ENCODE data around the gene AUTS2.

AUTS2 gene

DNA sequence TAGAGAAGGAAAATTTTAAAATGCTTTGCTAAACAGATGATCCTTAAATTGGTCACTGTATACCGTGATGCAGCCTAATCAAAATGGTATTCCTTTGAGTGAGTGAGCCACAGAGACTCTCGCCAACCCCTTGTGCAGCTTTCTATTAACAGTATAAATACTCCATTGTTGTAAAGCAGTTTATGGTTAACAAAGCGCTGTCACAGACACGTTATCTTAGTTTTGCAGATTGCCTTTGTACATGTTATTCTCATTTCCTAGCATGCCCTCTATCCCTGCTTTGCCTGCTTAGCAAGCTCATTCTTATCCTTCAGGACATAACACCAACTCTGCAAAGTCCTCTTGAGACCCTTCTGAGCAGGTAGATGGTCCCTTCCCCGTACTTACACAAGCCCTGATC, 694.4 kb downstream of the AUTS2 start:
- H3K4me1 Mint-ChIP-seq (ENCODE audit: low read depth), result no peaks in the 10 kb centered on the region
- no peak overlapping the region for H3K4me3 Mint-ChIP-seq
- no peak for DNase-seq (ENCODE audit: low spot score)
- no peaks in the 10 kb centered on the region for H3K27me3 Mint-ChIP-seq (ENCODE audit: low read depth)
- peaks cover 3% of the 10 kb centered on the region for H3K9me3 Mint-ChIP-seq
- no peak overlapping the region for H3K27ac Mint-ChIP-seq
- H3K36me3 Mint-ChIP-seq (ENCODE audit: low read depth), result no peaks in the 10 kb centered on the region

DNA sequence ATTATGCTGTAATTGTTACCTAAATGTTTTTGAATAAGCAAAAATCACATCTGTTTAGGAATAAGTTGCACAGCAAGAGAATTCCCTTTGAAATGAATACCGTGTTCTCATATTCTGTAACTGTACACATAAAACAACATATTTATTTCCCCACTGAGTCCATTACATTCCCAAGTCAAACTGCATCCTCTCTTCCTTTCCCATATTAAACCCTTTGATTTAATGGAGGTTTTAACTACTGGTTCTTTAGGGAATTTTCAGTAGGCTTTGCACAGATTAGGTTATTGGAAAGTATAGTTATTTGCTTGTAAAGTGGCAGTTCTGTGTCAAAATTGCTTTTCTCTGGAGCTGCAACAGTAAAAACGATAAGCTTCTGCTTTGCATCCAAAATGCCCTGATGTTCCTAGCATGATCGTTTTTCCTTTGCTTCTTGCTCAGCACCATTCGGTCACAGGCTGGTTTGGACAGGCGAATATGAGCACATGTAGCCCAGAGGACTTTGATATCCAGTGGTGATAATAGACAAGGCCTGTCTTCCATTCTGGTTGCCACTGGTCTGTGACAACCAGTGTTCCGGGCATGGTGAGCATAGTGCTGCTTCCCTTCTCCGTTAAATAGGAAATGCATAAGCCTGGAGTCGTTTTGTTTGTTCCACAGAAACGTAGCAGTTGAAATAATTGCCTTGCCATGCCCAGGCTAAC, 696.1 kb downstream of the AUTS2 start:
- Mint-ChIP-seq H3K9me3 (peaks cover 3% of the 10 kb centered on the region), H3K4me1 (ENCODE audit: low read depth) (no peaks in the 10 kb centered on the region), H3K4me3 (no peak overlapping the region), H3K27me3 (ENCODE audit: low read depth) (no peaks in the 10 kb centered on the region), H3K36me3 (ENCODE audit: low read depth) (no peaks in the 10 kb centered on the region), H3K27ac (no peak overlapping the region)
- DNase-seq (ENCODE audit: low spot score), result no peak

DNA sequence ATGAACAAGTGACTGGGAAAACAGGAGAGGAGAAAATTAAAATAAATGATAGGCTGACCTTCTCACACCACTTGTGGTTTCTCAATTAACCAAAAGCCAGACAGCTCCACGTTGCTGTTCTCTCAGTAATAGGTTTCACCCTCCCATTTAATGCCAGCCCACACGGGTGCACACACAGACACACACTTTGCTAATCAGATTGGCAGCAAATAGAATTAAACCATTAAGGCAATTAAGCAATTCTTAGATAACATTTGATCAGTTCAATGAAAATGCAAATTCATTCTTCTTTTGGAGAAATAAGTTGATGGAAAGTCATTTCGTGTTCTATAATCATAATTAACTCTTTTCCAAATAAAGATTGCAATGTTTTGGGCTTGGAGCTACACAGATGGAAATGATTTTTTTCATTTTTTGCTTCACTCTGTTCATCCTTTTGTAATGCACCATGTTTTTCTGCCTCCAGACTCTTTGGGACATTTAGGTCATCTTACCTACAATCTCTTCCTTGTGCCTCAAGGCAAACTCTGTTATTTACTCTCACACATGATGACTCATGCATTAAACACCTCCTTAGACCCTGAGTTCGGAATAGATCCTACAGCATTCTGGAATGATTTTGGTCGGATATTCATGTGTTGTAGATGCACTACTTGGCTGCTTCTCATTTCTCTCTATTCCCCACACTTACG, 700.7 kb downstream of the AUTS2 start:
- no peak for DNase-seq (ENCODE audit: low spot score)
- Mint-ChIP-seq H3K4me3 (no peak overlapping the region), H3K27ac (no peak overlapping the region), H3K27me3 (ENCODE audit: low read depth) (no peaks in the 10 kb centered on the region), H3K9me3 (peaks cover 3% of the 10 kb centered on the region), H3K36me3 (ENCODE audit: low read depth) (no peaks in the 10 kb centered on the region), H3K4me1 (ENCODE audit: low read depth) (no peaks in the 10 kb centered on the region)

DNA sequence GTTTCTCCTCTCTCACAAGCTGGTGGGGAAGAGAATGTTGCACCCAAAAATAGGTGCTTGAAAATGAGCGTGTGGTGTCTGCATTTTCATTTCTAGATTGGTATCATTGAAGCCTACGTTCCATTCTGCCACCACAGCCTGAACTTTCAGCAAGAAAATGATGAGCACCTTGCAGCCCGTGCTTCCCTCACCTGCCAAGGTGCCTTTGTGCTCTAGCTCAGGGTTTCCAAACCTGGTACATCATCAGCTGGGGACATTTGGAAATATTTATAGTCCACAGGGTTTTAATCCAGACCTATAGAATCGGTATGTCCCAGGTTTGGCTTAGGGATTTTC, 701.2 kb downstream of the AUTS2 start:
- DNase-seq (ENCODE audit: low spot score), result no peak
- Mint-ChIP-seq H3K9me3 (peaks cover 3% of the 10 kb centered on the region), H3K36me3 (ENCODE audit: low read depth) (no peaks in the 10 kb centered on the region), H3K27ac (no peak overlapping the region), H3K27me3 (ENCODE audit: low read depth) (no peaks in the 10 kb centered on the region), H3K4me1 (ENCODE audit: low read depth) (no peaks in the 10 kb centered on the region), H3K4me3 (no peak overlapping the region)

DNA sequence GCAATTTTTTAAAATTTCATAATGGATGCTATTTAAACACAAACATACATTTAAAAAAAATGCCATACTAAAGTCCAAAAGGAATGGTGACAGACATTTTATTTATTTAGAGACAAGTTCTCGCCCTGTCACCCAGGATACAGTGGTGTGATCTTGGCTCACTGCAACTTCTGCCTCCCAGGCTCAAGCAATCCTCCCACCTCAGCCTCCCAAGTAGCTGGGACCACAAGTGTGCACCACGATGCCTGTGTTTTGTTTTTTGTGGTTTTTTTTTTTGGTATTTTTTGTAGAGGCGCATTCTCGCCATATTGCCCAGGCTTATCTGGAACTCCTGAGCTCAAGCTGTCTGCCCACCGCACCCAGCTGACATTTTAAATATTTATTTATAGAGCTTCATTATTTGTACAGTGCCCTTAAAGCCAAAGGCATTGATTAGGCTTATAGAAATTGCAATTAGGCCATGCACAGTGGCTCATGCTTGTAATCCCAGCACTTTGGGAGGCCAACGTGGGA, 703.5 kb downstream of the AUTS2 start:
- H3K27ac Mint-ChIP-seq, result no peak overlapping the region
- no peaks in the 10 kb centered on the region for H3K27me3 Mint-ChIP-seq (ENCODE audit: low read depth)
- no peaks in the 10 kb centered on the region for H3K36me3 Mint-ChIP-seq (ENCODE audit: low read depth)
- H3K9me3 Mint-ChIP-seq, result peaks cover 9% of the 10 kb centered on the region
- DNase-seq (ENCODE audit: low spot score), result no peak
- H3K4me3 Mint-ChIP-seq, result no peak overlapping the region
- H3K4me1 Mint-ChIP-seq (ENCODE audit: low read depth), result no peaks in the 10 kb centered on the region

DNA sequence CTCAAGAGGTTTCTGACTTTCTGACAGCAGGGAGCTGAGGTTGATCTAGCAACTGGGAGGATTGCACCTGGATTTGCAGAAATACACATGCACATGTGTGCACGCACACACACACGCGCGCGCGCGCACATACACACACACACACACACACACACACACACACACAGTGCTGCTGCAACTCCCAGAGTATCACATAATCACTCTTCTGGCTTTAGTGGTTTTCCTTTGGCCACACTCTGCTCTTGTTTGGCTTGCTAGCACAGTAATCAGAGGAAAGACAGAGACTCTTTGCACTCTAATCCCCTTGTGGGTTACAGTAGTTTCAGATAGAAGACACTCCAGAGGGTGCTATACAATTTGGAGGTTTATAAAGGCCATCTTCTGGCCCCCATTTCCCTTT, 705.0 kb downstream of the AUTS2 start:
- Mint-ChIP-seq H3K4me3 (no peak overlapping the region), H3K9me3 (peaks cover 6% of the 10 kb centered on the region), H3K36me3 (ENCODE audit: low read depth) (no peaks in the 10 kb centered on the region), H3K27me3 (ENCODE audit: low read depth) (no peaks in the 10 kb centered on the region), H3K27ac (no peak overlapping the region), H3K4me1 (ENCODE audit: low read depth) (no peaks in the 10 kb centered on the region)
- no peak for DNase-seq (ENCODE audit: low spot score)

DNA sequence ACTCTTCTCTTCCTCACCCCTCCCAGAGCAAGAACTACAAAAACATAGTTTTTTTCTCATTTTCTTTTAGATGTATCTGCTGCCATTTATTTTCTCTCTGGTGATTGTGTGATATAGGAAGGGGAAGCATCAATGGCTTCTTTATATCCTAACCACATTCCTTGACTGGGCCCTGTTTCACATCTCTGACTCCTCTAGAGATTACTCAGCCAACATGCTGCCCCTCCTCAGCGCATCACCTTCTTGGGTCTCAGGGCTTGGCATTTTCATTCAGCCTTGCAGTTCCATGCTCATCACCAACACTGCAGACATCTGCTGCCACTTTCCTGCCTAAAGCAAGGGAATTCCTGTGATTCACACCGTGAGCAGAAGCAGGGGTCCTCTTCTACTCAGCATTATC, 705.5 kb downstream of the AUTS2 start:
- no peak overlapping the region for H3K27ac Mint-ChIP-seq
- no peaks in the 10 kb centered on the region for H3K36me3 Mint-ChIP-seq (ENCODE audit: low read depth)
- H3K4me1 Mint-ChIP-seq (ENCODE audit: low read depth), result no peaks in the 10 kb centered on the region
- H3K4me3 Mint-ChIP-seq, result no peak overlapping the region
- no peaks in the 10 kb centered on the region for H3K27me3 Mint-ChIP-seq (ENCODE audit: low read depth)
- DNase-seq (ENCODE audit: low spot score), result no peak
- H3K9me3 Mint-ChIP-seq, result peaks cover 6% of the 10 kb centered on the region

DNA sequence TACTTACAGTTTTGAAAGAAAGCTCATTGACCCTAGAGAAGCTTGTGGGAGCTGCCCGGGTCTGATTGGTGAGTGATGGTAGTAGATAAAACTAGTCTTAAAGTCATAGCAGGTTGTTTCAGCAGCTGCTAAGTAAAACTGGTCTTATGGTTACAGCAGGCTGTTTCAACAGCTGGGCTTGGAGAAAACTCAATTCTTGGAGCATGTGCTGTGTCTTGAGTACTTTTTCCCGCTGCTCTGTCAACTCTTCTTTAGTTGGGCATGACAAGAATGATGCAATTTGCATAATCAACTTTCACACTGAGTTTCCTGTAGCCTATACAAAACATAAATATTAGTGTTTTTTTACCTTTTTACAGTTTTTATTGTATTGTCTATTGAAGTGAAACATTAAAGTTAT, 707.9 kb downstream of the AUTS2 start:
- Mint-ChIP-seq H3K27me3 (ENCODE audit: low read depth) (no peaks in the 10 kb centered on the region), H3K27ac (no peak overlapping the region), H3K36me3 (ENCODE audit: low read depth) (no peaks in the 10 kb centered on the region), H3K9me3 (peaks cover 15% of the 10 kb centered on the region), H3K4me1 (ENCODE audit: low read depth) (no peaks in the 10 kb centered on the region), H3K4me3 (no peak overlapping the region)
- no peak for DNase-seq (ENCODE audit: low spot score)

DNA sequence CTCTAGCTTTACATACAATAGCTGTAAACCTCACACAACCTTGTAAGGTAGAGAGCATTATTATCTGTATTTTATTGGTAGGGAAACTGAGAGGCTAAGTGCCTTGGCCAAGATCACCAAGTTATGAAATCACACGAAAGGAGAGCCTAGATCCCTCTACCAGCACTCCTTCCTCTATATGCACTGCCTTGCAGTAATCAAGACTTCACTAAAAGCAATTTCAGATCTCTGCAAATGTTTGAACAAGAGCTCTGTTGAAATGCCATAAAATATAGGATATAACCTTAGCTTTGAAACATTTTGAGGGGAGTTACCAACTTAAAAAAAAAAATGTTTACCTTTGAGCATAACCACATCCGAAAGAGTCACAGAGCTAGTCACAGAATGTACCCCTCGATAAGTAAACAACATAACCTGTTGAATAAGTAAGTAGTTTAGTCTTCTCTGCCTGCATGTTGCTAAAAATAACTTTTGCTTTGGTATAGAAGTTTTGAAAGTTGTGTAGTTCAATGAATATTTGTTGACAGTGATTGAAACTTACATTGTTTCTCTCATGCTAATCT, 709.4 kb downstream of the AUTS2 start:
- H3K9me3 Mint-ChIP-seq, result peaks cover 15% of the 10 kb centered on the region
- no peaks in the 10 kb centered on the region for H3K4me1 Mint-ChIP-seq (ENCODE audit: low read depth)
- H3K36me3 Mint-ChIP-seq (ENCODE audit: low read depth), result no peaks in the 10 kb centered on the region
- no peak for DNase-seq (ENCODE audit: low spot score)
- H3K27ac Mint-ChIP-seq, result no peak overlapping the region
- H3K4me3 Mint-ChIP-seq, result no peak overlapping the region
- no peaks in the 10 kb centered on the region for H3K27me3 Mint-ChIP-seq (ENCODE audit: low read depth)

DNA sequence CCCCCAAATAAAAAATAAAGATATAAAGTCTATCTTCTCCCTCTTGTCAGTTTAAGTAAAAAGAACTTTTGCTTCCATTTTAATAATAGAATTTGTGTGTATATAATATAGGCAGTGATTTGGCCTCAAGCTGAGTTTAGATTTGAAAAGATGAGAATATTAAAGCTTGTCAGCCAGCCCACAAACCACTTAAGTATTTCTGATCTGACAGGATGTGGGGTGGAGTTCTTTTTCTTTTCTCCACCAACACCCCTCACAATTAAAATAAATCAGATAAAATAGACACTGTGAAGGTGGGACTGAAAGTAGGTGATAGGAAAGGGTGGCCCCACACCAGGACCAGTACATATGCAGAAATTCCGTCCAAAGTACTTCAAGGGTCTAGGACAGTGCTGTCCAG, 714.1 kb downstream of the AUTS2 start:
- peaks cover 17% of the 10 kb centered on the region for H3K9me3 Mint-ChIP-seq
- no peaks in the 10 kb centered on the region for H3K36me3 Mint-ChIP-seq (ENCODE audit: low read depth)
- peaks cover 4% of the 10 kb centered on the region for H3K4me1 Mint-ChIP-seq (ENCODE audit: low read depth)
- no peak overlapping the region for H3K27ac Mint-ChIP-seq
- H3K4me3 Mint-ChIP-seq, result no peak overlapping the region
- no peak for DNase-seq (ENCODE audit: low spot score)
- no peaks in the 10 kb centered on the region for H3K27me3 Mint-ChIP-seq (ENCODE audit: low read depth)

DNA sequence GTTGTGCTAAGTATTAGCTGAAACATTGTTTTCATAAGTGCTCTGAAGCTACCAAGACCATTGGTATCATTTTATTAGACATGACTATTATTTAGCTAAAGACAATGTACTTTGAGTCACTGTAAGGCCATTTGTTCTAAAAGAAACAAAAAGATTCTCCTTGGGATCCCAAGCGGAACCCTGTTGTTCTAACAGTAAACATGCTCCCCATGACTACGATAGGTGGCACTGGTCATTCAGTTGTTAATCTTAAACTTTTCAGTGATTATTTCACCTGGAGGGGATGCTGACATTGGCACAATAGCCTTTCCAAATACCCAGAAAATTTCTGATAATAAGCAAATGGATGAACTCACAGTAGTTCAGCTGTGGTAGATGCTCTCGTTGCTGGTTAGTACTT, 715.0 kb downstream of the AUTS2 start:
- Mint-ChIP-seq H3K4me1 (ENCODE audit: low read depth) (peaks cover 4% of the 10 kb centered on the region), H3K27ac (no peak overlapping the region), H3K4me3 (no peak overlapping the region), H3K36me3 (ENCODE audit: low read depth) (no peaks in the 10 kb centered on the region), H3K27me3 (ENCODE audit: low read depth) (no peaks in the 10 kb centered on the region), H3K9me3 (peaks cover 17% of the 10 kb centered on the region)
- DNase-seq (ENCODE audit: low spot score), result no peak

DNA sequence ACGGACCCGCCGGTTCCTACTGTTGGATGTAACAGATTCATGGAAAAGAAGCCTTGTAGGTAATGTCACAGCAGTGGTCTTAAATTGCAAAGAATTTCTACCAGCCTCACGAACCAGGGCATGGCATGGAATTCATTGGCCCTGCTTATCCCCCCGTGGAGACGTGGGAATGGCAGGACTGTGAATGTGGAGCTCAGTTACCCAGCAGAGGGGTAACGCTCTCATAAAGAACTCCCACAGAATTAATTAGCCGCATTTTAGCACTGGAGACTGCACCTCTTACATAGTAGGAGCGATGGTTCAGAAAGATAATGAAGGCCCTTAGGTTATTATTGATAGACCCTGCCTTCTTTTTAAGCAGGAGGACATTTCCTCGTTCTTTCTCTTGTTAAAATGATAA, 715.4 kb downstream of the AUTS2 start:
- DNase-seq (ENCODE audit: low spot score), result no peak
- H3K27ac Mint-ChIP-seq, result no peak overlapping the region
- H3K4me1 Mint-ChIP-seq (ENCODE audit: low read depth), result peaks cover 4% of the 10 kb centered on the region
- no peaks in the 10 kb centered on the region for H3K36me3 Mint-ChIP-seq (ENCODE audit: low read depth)
- peaks cover 17% of the 10 kb centered on the region for H3K9me3 Mint-ChIP-seq
- no peak overlapping the region for H3K4me3 Mint-ChIP-seq
- H3K27me3 Mint-ChIP-seq (ENCODE audit: low read depth), result no peaks in the 10 kb centered on the region

DNA sequence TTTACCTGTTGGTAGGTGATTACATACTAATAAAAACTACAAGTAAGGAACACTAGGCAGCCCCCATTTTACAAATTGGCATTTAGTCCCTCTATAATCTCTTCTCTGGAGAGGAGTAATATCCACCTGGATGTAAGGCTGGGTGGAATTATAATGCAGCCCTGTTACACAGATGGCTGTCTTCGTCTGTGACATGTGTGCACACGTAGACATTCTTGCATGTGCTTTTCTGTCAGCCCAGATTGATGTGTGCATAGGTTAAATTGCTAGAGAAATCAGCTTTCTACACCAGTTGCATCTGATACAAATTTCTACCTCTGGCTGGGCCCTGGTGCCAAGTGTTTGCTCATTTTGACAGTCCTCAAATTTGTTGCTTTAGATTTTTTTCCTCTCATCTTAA, 715.9 kb downstream of the AUTS2 start:
- H3K27me3 Mint-ChIP-seq (ENCODE audit: low read depth), result no peaks in the 10 kb centered on the region
- H3K36me3 Mint-ChIP-seq (ENCODE audit: low read depth), result no peaks in the 10 kb centered on the region
- H3K4me3 Mint-ChIP-seq, result no peak overlapping the region
- no peak overlapping the region for H3K27ac Mint-ChIP-seq
- H3K4me1 Mint-ChIP-seq (ENCODE audit: low read depth), result peaks cover 4% of the 10 kb centered on the region
- no peak for DNase-seq (ENCODE audit: low spot score)
- H3K9me3 Mint-ChIP-seq, result peaks cover 16% of the 10 kb centered on the region

DNA sequence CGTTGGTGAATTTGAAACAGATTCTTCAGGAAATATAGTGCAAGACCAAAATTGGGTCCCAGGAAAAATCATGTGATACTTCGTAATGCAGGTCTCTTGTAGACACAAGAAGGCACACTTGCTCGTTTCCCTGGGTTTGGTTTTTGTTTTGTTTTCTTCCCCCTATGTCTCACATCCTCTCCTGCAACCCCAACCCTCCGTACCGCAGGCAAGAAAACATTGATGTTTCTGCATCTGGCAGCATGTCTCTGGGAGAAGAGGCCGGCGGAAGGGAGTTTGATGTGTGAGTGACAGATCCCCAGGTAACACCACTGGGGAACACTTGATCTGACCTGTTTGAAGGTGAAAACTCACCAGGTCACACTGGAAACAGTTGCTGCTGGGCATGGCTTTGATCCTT, 718.5 kb downstream of the AUTS2 start:
- Mint-ChIP-seq H3K36me3 (ENCODE audit: low read depth) (no peaks in the 10 kb centered on the region), H3K4me1 (ENCODE audit: low read depth) (peaks cover 4% of the 10 kb centered on the region), H3K9me3 (peaks cover 8% of the 10 kb centered on the region), H3K27me3 (ENCODE audit: low read depth) (no peaks in the 10 kb centered on the region), H3K27ac (no peak overlapping the region), H3K4me3 (no peak overlapping the region)
- DNase-seq (ENCODE audit: low spot score), result no peak

Data from T-helper 2 cell treated with Interferon-gamma antibody and Interleukin-4, amounts not matched to agents 5 μg/mL and 100 μg/mL, for 36 hours (primary cell).